NCI-H1105 (cell line): ENCODE data around the gene LDLRAD3.

Experiments used
- DNase-seq: peaks from one replicate; lab custom pipeline; 2025; lab: John Stamatoyannopoulos, UW

The LDLRAD3 gene

GRCh38 chr11:36048496-36049247, 104.8 kb downstream of the LDLRAD3 start:
- DNase-seq, result no peak

GRCh38 chr11:36051235-36052144, 107.6 kb downstream of the LDLRAD3 start:
- DNase-seq, result no peak

GRCh38 chr11:36053281-36053680, 109.4 kb downstream of the LDLRAD3 start:
- no peak for DNase-seq

- DNase-seq, result no peak
Measured at GRCh38 chr11:36053862-36054261, 110.0 kb downstream of the LDLRAD3 start.

GRCh38 chr11:36054628-36055027, 110.8 kb downstream of the LDLRAD3 start:
- no peak for DNase-seq

- DNase-seq, result no peak
Measured at GRCh38 chr11:36056160-36056751, 112.4 kb downstream of the LDLRAD3 start.

GRCh38 chr11:36057379-36058042, 113.6 kb downstream of the LDLRAD3 start:
- DNase-seq, result no peak

GRCh38 chr11:36059660-36060059, 115.8 kb downstream of the LDLRAD3 start:
- DNase-seq, result no peak

GRCh38 chr11:36060926-36061325, 117.1 kb downstream of the LDLRAD3 start:
- DNase-seq, result no peak

GRCh38 chr11:36061471-36061870, 117.6 kb downstream of the LDLRAD3 start:
- DNase-seq, result no peak

GRCh38 chr11:36062796-36063365, 119.0 kb downstream of the LDLRAD3 start:
- DNase-seq, result no peak

GRCh38 chr11:36065436-36065835, 121.6 kb downstream of the LDLRAD3 start:
- DNase-seq, result no peak

- DNase-seq, result no peak
Measured at GRCh38 chr11:36066891-36067290, 123.0 kb downstream of the LDLRAD3 start.

- no peak for DNase-seq
Measured at GRCh38 chr11:36069576-36070212, 125.8 kb downstream of the LDLRAD3 start.

- DNase-seq, result no peak
Measured at GRCh38 chr11:36070213-36070953, 126.5 kb downstream of the LDLRAD3 start.

GRCh38 chr11:36070954-36071330, 127.1 kb downstream of the LDLRAD3 start:
- DNase-seq, result no peak

- DNase-seq, result no peak
Measured at GRCh38 chr11:36071917-36072500, 128.1 kb downstream of the LDLRAD3 start.

GRCh38 chr11:36073411-36074203, 129.7 kb downstream of the LDLRAD3 start:
- no peak for DNase-seq

- DNase-seq, result no peak
Measured at GRCh38 chr11:36074941-36075431, 131.1 kb downstream of the LDLRAD3 start.
